SK-N-SH treated with all-trans-retinoic acid at 6 μM for 48 hours (cell line): Measurements from ENCODE around the gene RNASE8.

Experiments
- ATAC-seq: fragments of 200-7000 bp; cut with Tn5 transposase; 3 replicates; pipeline ENCODE4 v1.9.1; 2020; ENCODE audit warnings: mild to moderate bottlenecking, moderate library complexity
- ARNTL ChIP-seq: fragments of 450-650 bp; formaldehyde crosslinking; IDR thresholded peaks from 2 replicates; pipeline ENCODE4 v1.5.0; 2020; ENCODE audit warnings: low read depth, mild to moderate bottlenecking, moderate library complexity, borderline replicate concordance
- BACH2 ChIP-seq: fragments of 250-450 bp; sonication (Bioruptor Pico); IDR thresholded peaks from 2 replicates; pipeline ENCODE4 v1.9.0; 2021; ENCODE audit warnings: mild to moderate bottlenecking, borderline replicate concordance
- CREB5 ChIP-seq: fragments of 250-450 bp; sonication (Bioruptor Pico); IDR thresholded peaks from 2 replicates; pipeline ENCODE4 v1.5.1; 2020; ENCODE audit warnings: low read depth, mild to moderate bottlenecking, moderate library complexity
- CSDC2 ChIP-seq: fragments of 250-450 bp; sonication (Bioruptor Pico); IDR thresholded peaks from 2 replicates; pipeline ENCODE4 v1.5.0; 2020; ENCODE audit warnings: mild to moderate bottlenecking, moderate library complexity
- CSRNP3 ChIP-seq: fragments of 250-450 bp; sonication (Bioruptor Pico); IDR thresholded peaks from 2 replicates; pipeline ENCODE4 v1.5.1; 2021; ENCODE audit warnings: mild to moderate bottlenecking, moderate library complexity
- ESRRG ChIP-seq: fragments of 250-450 bp; sonication (Bioruptor Pico); IDR thresholded peaks from 2 replicates; pipeline ENCODE4 v1.6.1; 2021; ENCODE audit warnings: mild to moderate bottlenecking
- GLIS3 ChIP-seq: fragments of 250-450 bp; sonication (Bioruptor Pico); IDR thresholded peaks from 2 replicates; pipeline ENCODE4 v1.5.0; 2020; ENCODE audit warnings: mild to moderate bottlenecking, moderate library complexity
- ISL1 ChIP-seq: fragments of 250-450 bp; sonication (Bioruptor Pico); IDR thresholded peaks from 2 replicates; pipeline ENCODE4 v2.1.2; 2022; ENCODE audit warnings: mild to moderate bottlenecking, moderate library complexity
- OSR1 ChIP-seq: fragments of 250-450 bp; sonication (Bioruptor Pico); IDR thresholded peaks from 2 replicates; pipeline ENCODE4 v1.8.0; 2022; ENCODE audit warnings: moderate library complexity, mild to moderate bottlenecking, inconsistent platforms
- POU6F1 ChIP-seq: fragments of 250-450 bp; sonication (Bioruptor Pico); IDR thresholded peaks from 2 replicates; pipeline ENCODE4 v1.8.0; 2021; ENCODE audit warnings: low read depth, mild to moderate bottlenecking, moderate library complexity, borderline replicate concordance
- SNAI2 ChIP-seq: fragments of 250-450 bp; sonication (Bioruptor Pico); IDR thresholded peaks from 2 replicates; pipeline ENCODE4 v1.5.0; 2020; ENCODE audit warnings: mild to moderate bottlenecking, moderate library complexity
- TOX ChIP-seq: fragments of 250-450 bp; sonication (Bioruptor Pico); IDR thresholded peaks from 2 replicates; pipeline ENCODE4 v1.8.0; 2021; ENCODE audit warnings: mild to moderate bottlenecking, moderate library complexity, borderline replicate concordance
- ZC3H10 ChIP-seq: fragments of 250-450 bp; sonication (Bioruptor Pico); IDR thresholded peaks from 2 replicates; pipeline ENCODE4 v1.5.1; 2021; ENCODE audit warnings: mild to moderate bottlenecking, moderate library complexity
- ZFP3 ChIP-seq: fragments of 250-450 bp; sonication (Bioruptor Pico); IDR thresholded peaks from 2 replicates; pipeline ENCODE4 v1.5.0; 2020; ENCODE audit warnings: mild to moderate bottlenecking, moderate library complexity
- ZNF70 ChIP-seq: fragments of 450-650 bp; formaldehyde crosslinking; IDR thresholded peaks from 2 replicates; pipeline ENCODE4 v1.5.0; 2020; ENCODE audit warnings: mild to moderate bottlenecking, moderate library complexity
- ZNF8 ChIP-seq: fragments of 450-650 bp; formaldehyde crosslinking; IDR thresholded peaks from 2 replicates; pipeline ENCODE4 v1.5.0; 2020; ENCODE audit warnings: mild to moderate bottlenecking, moderate library complexity

The RNASE8 gene

DNA sequence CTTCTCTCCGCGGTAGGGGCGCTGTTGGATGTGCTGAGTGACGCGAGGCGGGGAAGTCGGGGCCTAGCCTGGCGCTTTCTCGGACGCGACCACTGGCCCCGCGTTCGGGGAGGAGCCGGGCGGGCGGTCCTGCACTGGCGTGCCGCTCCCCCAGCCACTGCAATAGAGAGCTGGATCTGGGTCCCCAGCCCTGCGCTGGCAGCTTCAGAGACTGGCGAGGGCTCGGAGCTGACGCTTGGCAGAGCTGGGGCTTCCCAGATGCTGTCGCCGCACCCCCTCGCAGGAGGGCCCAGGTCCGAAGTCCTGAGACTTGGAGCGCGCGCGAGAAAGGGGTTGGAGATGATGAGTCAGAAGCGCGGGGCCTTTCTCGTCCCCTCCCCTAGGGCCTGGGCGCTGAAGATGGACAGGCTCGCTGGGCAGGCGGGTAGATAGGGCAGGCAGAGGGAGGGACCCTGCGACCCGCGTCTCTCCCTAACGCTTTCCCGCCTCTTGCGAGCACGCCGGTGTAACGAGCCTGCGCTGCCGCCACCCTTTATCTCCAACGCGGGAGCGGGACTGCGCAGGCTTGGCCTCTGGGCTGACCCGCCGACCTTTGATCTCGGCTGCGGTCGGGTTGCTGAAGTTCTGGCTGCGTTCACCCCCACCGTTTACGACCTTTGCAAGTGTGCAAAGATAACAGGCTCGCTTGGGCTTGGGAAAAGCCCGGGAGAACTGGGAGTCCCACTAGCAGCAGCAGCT, 46.3 kb downstream of the RNASE8 start:
- peak; percentile 93 for ATAC-seq
- TF ChIP-seq ZFP3 (CRISPR knock-in tag): no peak
- 0 out of 2 replicates have a peak, but pooled peaks have one; percentile 56 for TF ChIP-seq POU6F1 (CRISPR knock-in tag)
- TF ChIP-seq OSR1 (CRISPR knock-in tag): no peak
- TF ChIP-seq ZC3H10 (CRISPR knock-in tag): no peak
- no peak for TF ChIP-seq ZNF70 (CRISPR knock-in tag)
- TF ChIP-seq, all 23 proteins: peak for 1

DNA sequence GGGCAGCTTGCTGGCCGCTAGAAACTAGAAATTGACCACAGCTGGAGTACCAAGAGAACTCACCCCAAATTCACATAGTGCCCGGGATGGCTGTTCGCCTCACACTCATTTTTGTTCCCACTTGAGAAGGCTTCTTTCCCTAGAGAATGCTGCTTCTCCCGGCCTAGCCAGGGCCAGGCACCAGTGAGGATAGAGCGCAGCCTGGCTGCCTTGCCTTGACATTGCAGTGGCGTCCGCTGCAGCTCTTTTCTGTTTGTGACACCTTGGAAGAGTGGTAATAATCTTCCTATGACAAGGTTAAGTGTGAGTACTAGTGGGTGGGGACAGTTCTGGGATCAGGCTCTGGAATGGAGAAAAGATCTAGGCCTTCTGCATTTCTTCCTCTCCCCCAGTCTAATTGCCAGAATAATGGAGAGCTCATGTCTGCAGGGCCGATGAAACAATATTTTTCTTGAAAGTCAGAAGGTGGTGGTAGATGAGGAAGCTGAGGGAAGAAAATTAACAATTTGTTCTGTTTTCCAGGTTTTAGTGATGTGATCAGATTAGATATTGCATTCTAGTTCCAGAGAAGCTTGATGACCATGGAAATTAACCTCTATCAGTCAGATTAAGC, 46.9 kb downstream of the RNASE8 start:
- TF ChIP-seq ZNF8 (CRISPR knock-in tag): no peak
- no peak for TF ChIP-seq BACH2 (CRISPR knock-in tag)
- no peak for TF ChIP-seq CSDC2 (CRISPR knock-in tag)
- peak; percentile 75 for ATAC-seq

GRCh38 chr14:21105095-21105494, 47.5 kb downstream of the RNASE8 start:
- no peak for ATAC-seq
- TF ChIP-seq CSRNP3: no peak
- no peak for TF ChIP-seq GLIS3 (CRISPR knock-in tag)
- no peak for TF ChIP-seq POU6F1 (CRISPR knock-in tag)
- TF ChIP-seq CSDC2 (CRISPR knock-in tag): no peak
- no peak for TF ChIP-seq BACH2 (CRISPR knock-in tag)

DNA sequence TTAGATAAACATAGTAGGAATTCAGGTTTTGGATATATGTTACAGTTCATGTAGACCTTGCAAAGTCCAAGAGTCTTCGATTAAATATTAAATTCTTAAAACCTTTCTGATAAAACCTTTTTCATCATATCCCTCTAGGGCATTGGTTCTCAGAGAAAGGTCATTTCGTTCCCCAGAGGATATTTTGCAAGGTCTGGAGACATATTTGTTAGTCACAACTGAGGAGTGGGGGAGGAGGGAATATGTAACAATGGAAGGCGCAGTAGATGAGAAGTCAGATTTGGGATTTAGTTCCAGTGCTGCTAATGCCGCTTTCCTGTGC, 48.5 kb downstream of the RNASE8 start:
- no peak for ATAC-seq

DNA sequence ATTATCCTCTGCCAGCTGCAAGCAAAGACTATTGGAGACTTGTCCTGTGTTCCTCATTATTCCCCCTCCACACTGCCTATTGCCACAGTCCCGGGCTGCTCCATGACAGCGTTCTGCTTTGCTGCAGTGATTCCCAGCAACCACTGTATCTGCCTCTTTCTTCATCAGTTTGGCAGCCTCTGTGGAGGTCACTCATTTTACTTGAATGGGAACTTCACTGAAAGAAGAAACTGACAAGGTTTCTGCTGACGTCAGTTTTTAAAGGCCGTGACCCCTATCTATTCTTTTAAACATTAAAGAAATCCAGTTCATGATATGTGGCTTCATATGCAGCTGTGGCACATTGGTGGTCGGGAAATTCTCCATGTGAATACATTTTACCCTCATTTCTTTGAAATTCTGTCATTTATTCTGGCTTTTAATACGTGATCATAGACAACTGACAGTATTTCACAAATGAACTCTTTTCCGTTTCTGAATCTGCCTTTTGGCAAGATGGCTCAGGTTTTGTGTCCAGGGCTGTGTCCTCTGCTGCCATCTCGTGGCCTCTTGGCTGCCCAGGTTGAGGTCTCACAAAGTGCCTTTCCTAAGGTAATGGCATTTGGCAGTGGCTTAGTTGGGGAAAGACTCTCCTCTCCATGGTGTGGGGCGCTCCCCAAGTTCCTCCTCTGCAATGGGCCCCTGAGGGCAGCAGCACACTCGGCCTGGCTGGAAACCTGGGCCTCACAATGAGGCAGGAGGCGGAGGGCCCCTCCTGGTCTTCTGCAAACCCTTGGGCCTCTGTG, 49.1 kb downstream of the RNASE8 start:
- TF ChIP-seq TOX (CRISPR knock-in tag) (no peak), ZFP3 (CRISPR knock-in tag) (peak; percentile 34; the same call in 1 of the 2 replicates)
- peak; percentile 46 for ATAC-seq

More for the DNA sequence above, 48.5 kb downstream of the RNASE8 start:
- no peak for TF ChIP-seq ZC3H10 (CRISPR knock-in tag)
- no peak for TF ChIP-seq SNAI2 (CRISPR knock-in tag)
- no peak for TF ChIP-seq ARNTL (CRISPR knock-in tag)
- no peak for TF ChIP-seq GLIS3 (CRISPR knock-in tag)
- TF ChIP-seq ESRRG (CRISPR knock-in tag): no peak
- TF ChIP-seq CREB5 (CRISPR knock-in tag): no peak
- TF ChIP-seq ISL1 (CRISPR knock-in tag): no peak
